Measurements from ENCODE around the gene ZSWIM3. TPM values are rescaled to one million over a fixed set of nuclear protein-coding genes. Genes with fewer than 3 reads are reported as not detected.

ZSWIM3 gene
- total and polyA plus RNA-seq, 2 of the 8 experiments (the other 6 are each of a cell fraction or from before 2014, with no cell fraction given): 5.5 to 6.9 TPM

- POLR2A ChIA-PET (ENCODE audit: partially characterized antibody): interaction anchor here (1.0 to 11.0 kb wide), 4 partner anchors 14 to 62 kb away, joined by 3 to 96 read pairs (median 4); partner anchors contain the start of gene UBE2C
- no peak for TF ChIP-seq JUND (IDR thresholded peaks at IDR 0.05; ENCODE audit: low read length)
- no peak for TF ChIP-seq TAF1 (IDR thresholded peaks at IDR 0.05; ENCODE audit: low read depth, low read length)
- TF ChIP-seq, protein P1, sequence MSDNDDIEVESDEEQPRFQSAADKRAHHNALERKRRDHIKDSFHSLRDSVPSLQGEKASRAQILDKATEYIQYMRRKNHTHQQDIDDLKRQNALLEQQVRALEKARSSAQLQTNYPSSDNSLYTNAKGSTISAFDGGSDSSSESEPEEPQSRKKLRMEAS (IDR thresholded peaks at IDR 0.05): no peak
Measured at GRCh38 chr20:45828589-45828988, 28.8 kb upstream of the ZSWIM3 start.

More at GRCh38 chr20:45828589-45828988, 28.8 kb upstream of the ZSWIM3 start:
- Histone ChIP-seq H2BK5ac (ENCODE audit: low read depth, low read length) (no peak overlapping the region; the same call in 1 of the 2 replicates), H3K23ac (ENCODE audit: insufficient read length) (no peak overlapping the region), H3K14ac (ENCODE audit: insufficient read length) (no peak overlapping the region), H3K4me1 (replicated peaks in 1 of 4; ENCODE audit: control insufficient read depth in 3 of 4, insufficient read depth in 4 of 4, low read length in 3 of 4) (peaks cover 0 to 15% (median 10%) of the 10 kb centered on the region in 4 experiments; a peak in 6 of 7 replicates), H3K9ac (replicated peaks in 1 of 4; ENCODE audit: extremely low read depth in 1 of 4, low read depth in 3 of 4, low read length in 3 of 4) (no peak overlapping the region), H2BK120ac (replicated peaks; ENCODE audit: low read depth, low read length) (no peak overlapping the region), H3K4ac (replicated peaks; ENCODE audit: insufficient read length, low read depth, low read length) (no peak overlapping the region), H3K9me3 (ENCODE audit: insufficient read depth in 2 of 2, low read depth in 1 of 2, low read length in 1 of 2) (no peaks in the 10 kb centered on the region), H3K23me2 (ENCODE audit: low read depth, low read length) (0 out of 2 replicates have a peak, but pooled peaks cover 2% of the 10 kb centered on the region), H3K4me2 (ENCODE audit: insufficient read depth in 1 of 2, low read depth in 2 of 2, low read length in 2 of 2) (no peak overlapping the region), H4K20me1 (replicated peaks in 1 of 2; ENCODE audit: control insufficient read depth in 1 of 2, insufficient read depth in 2 of 2, low read length in 2 of 2) (no peaks in the 10 kb centered on the region), H3K27ac (ENCODE audit: low read depth, low read length) (no peak overlapping the region), H3K79me2 (ENCODE audit: control insufficient read depth in 1 of 2, insufficient read depth in 2 of 2, low read length in 2 of 2) (no peaks in the 10 kb centered on the region), H3K36me3 (ENCODE audit: control insufficient read depth in 2 of 4, insufficient read depth in 4 of 4, low read length in 3 of 4) (no peaks in the 10 kb centered on the region; a peak in 1 of 8 replicates), H4K91ac (replicated peaks; ENCODE audit: insufficient read length, low read length) (no peak overlapping the region), H2BK15ac (ENCODE audit: low read length) (peak overlapping the region; percentile 88; the same call in 1 of the 2 replicates), H2BK20ac (ENCODE audit: low read length) (no peak overlapping the region), H2AFZ (ENCODE audit: low read length) (no peak overlapping the region), H4K5ac (ENCODE audit: insufficient read length, low read depth, low read length) (no peak overlapping the region), H3K79me1 (ENCODE audit: low read depth, low read length) (no peaks in the 10 kb centered on the region), H3K4me3 (ENCODE audit: extremely low read depth in 1 of 4, insufficient read depth in 2 of 4, low read depth in 3 of 4, low read length in 4 of 4) (no peak overlapping the region), H3K18ac (ENCODE audit: extremely low read depth, low read length) (no peak overlapping the region), H3K56ac (replicated peaks; ENCODE audit: insufficient read length, low read depth, low read length) (no peak overlapping the region), H3K27me3 (replicated peaks in 1 of 4; ENCODE audit: control insufficient read depth in 3 of 4, extremely low read depth in 1 of 4, insufficient read depth in 3 of 4, low read length in 3 of 4) (peaks cover 0 to 7% (median 4%) of the 10 kb centered on the region in 4 experiments; a peak in 4 of 7 replicates), H4K8ac (ENCODE audit: extremely low read depth, insufficient read depth, low read length) (no peak overlapping the region), H2BK12ac (ENCODE audit: low read depth, low read length) (no peak overlapping the region), H2AK5ac (ENCODE audit: low read depth, low read length) (0 out of 2 replicates have a peak overlapping the region, but pooled peaks have one; percentile 19)
- no peak for FAIRE-seq
- no peak for DNase-seq (ENCODE audit: low read depth in 1 of 2, low spot score in 2 of 2)
- CTCF ChIA-PET (ENCODE audit: partially characterized antibody): interaction anchor here (1.3 to 2.0 kb wide), 4 partner anchors 13 to 82 kb away, joined by 4 to 5 read pairs (median 4); partner anchors contain the start of gene NEURL2
- WGBS, 2 experiments (ENCODE audit: extremely low coverage in 1 of 2, insufficient coverage in 1 of 2, insufficient read length in 1 of 2, insufficient replicate concordance in 2 of 2, low coverage in 1 of 2, low lambda C conversion rate in 2 of 2, missing lambda C conversion rate in 1 of 2): 83% methylated on average over 2 of the region's 2 CpGs; no CpG with 5 or more reads in 1 of the 2 experiments
